GM19372 (cell line): ENCODE data around the gene RANBP17.

ENCODE experiments used
- ATAC-seq: cut with Tn5 transposase; IDR thresholded peaks from one replicate; pipeline ENCODE4 v1.9.1; 2021; ENCODE audit warnings: mild to moderate bottlenecking, low read depth, moderate library complexity; ENCODE audit not compliant: unreplicated experiment

The RANBP17 gene

GRCh38 chr5:171080186-171080938 lies 218.5 kb downstream of the RANBP17 start:
- no peak for ATAC-seq

- ATAC-seq, result no peak
Measured at GRCh38 chr5:171081319-171081718, 219.5 kb downstream of the RANBP17 start.

GRCh38 chr5:171092194-171092593 lies 230.4 kb downstream of the RANBP17 start:
- no peak for ATAC-seq

- ATAC-seq, result no peak
Measured at GRCh38 chr5:171093598-171093997, 231.8 kb downstream of the RANBP17 start.

GRCh38 chr5:171094356-171094755 lies 232.5 kb downstream of the RANBP17 start:
- ATAC-seq, result no peak

- ATAC-seq, result no peak
Measured at GRCh38 chr5:171102877-171103610, 241.2 kb downstream of the RANBP17 start.

GRCh38 chr5:171107669-171108068 lies 245.9 kb downstream of the RANBP17 start:
- no peak for ATAC-seq

GRCh38 chr5:171115519-171115918 lies 253.7 kb downstream of the RANBP17 start:
- no peak for ATAC-seq

- ATAC-seq, result no peak
Measured at GRCh38 chr5:171116719-171117118, 254.9 kb downstream of the RANBP17 start.

- ATAC-seq, result no peak
Measured at GRCh38 chr5:171120986-171121622, 259.3 kb downstream of the RANBP17 start.

- no peak for ATAC-seq
Measured at GRCh38 chr5:171121638-171122037, 259.8 kb downstream of the RANBP17 start.

- ATAC-seq, result no peak
Measured at GRCh38 chr5:171122372-171122771, 260.6 kb downstream of the RANBP17 start.

- no peak for ATAC-seq
Measured at GRCh38 chr5:171123417-171123816, 261.6 kb downstream of the RANBP17 start.

GRCh38 chr5:171127314-171127713 lies 265.5 kb downstream of the RANBP17 start:
- ATAC-seq, result no peak

- ATAC-seq, result no peak
Measured at GRCh38 chr5:171128136-171128535, 266.3 kb downstream of the RANBP17 start.

GRCh38 chr5:171129308-171129707 lies 267.5 kb downstream of the RANBP17 start:
- ATAC-seq, result no peak

- ATAC-seq, result no peak
Measured at GRCh38 chr5:171131497-171131896, 269.7 kb downstream of the RANBP17 start.

GRCh38 chr5:171137768-171138525 lies 276.1 kb downstream of the RANBP17 start:
- ATAC-seq, result no peak

- ATAC-seq, result no peak
Measured at GRCh38 chr5:171139227-171139626, 277.4 kb downstream of the RANBP17 start.

GRCh38 chr5:171142617-171143016 lies 280.8 kb downstream of the RANBP17 start:
- ATAC-seq, result no peak

- ATAC-seq, result no peak
Measured at GRCh38 chr5:171143171-171143570, 281.4 kb downstream of the RANBP17 start.
